ENCODE data around the gene VIT. TPM values are rescaled to one million over a fixed set of nuclear protein-coding genes. Genes with fewer than 3 reads are reported as not detected.
A peak's percentile ranks its signal among the peaks of the same experiment; 100 is the strongest.

The VIT gene
- total RNA-seq, 1 donor from 2014 or later: not detected

DNA sequence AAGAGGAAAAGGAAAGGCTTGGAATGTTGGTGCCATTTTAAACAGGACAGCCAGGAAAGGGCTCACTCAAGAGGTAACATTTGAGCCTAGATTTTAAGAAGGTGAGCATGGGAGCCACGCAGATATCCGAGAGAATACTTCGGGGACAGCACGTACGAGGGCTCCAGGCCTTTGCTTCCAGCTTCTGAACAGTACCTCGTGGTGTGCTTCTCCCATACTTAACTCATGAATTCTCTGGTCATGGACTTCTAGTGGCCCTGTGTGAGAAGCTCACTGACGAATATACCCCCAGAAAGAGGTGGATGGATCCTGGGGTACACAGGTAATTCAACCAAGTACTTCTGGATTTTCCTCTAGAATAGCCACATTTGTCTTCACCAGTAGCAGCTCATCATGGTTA lies 2.7 kb upstream of the VIT start:
- Histone ChIP-seq H3K4me3 (ENCODE audit: low read depth, low read length) (no peak overlapping the region), H3K27me3 (ENCODE audit: control insufficient read depth, insufficient read depth, low read length) (no peaks in the 10 kb centered on the region), H3K36me3 (ENCODE audit: control insufficient read depth, insufficient read depth, low read length) (no peaks in the 10 kb centered on the region)
- no peak for DNase-seq (ENCODE audit: low read depth)
- TF ChIP-seq, protein P1, sequence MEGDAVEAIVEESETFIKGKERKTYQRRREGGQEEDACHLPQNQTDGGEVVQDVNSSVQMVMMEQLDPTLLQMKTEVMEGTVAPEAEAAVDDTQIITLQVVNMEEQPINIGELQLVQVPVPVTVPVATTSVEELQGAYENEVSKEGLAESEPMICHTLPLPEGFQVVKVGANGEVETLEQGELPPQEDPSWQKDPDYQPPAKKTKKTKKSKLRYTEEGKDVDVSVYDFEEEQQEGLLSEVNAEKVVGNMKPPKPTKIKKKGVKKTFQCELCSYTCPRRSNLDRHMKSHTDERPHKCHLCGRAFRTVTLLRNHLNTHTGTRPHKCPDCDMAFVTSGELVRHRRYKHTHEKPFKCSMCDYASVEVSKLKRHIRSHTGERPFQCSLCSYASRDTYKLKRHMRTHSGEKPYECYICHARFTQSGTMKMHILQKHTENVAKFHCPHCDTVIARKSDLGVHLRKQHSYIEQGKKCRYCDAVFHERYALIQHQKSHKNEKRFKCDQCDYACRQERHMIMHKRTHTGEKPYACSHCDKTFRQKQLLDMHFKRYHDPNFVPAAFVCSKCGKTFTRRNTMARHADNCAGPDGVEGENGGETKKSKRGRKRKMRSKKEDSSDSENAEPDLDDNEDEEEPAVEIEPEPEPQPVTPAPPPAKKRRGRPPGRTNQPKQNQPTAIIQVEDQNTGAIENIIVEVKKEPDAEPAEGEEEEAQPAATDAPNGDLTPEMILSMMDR (IDR thresholded peaks at IDR 0.05; ENCODE audit: insufficient read depth, low read length, severe bottlenecking): no peak
- FAIRE-seq: no peak

DNA sequence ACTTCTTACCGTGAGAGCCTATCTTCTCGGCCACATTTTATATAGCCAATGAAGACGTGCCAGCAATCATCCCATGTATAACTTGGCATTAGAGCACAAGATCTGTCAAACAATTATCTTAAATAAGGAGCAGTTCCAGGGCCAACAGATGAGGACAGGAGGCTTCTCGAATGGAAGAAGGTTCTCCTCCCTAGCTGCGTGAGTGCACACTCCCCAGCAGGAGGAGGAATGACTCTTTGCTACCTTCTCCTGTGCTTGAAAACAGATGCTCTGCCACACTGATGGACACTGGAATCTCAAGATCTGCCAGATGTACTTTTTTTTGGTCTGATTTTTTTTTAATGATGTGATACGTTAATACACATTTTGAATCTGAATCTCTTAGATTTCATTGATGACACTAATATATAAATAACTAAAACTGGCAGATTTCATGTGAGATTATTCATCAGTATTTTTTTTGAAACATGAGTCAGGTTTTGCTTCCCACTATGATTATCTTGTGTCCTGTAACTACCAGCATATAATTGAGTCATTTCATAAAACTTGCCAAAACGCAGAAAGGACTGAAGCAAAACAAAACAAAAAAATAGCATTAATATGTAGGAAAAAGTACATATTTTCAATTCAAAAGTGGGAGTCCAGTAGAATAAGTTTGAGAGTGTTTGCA lies 626 bp upstream of the VIT start:
- Histone ChIP-seq H3K27me3 (ENCODE audit: control insufficient read depth, insufficient read depth, low read length) (no peaks in the 10 kb centered on the region), H3K4me3 (ENCODE audit: low read depth, low read length) (no peak overlapping the region), H3K36me3 (ENCODE audit: control insufficient read depth, insufficient read depth, low read length) (no peaks in the 10 kb centered on the region)
- DNase-seq (ENCODE audit: low read depth) (peak; percentile 85), FAIRE-seq (no peak)
- TF ChIP-seq, protein P1 (IDR thresholded peaks at IDR 0.05; ENCODE audit: insufficient read depth, low read length, severe bottlenecking): peak; percentile 13

DNA sequence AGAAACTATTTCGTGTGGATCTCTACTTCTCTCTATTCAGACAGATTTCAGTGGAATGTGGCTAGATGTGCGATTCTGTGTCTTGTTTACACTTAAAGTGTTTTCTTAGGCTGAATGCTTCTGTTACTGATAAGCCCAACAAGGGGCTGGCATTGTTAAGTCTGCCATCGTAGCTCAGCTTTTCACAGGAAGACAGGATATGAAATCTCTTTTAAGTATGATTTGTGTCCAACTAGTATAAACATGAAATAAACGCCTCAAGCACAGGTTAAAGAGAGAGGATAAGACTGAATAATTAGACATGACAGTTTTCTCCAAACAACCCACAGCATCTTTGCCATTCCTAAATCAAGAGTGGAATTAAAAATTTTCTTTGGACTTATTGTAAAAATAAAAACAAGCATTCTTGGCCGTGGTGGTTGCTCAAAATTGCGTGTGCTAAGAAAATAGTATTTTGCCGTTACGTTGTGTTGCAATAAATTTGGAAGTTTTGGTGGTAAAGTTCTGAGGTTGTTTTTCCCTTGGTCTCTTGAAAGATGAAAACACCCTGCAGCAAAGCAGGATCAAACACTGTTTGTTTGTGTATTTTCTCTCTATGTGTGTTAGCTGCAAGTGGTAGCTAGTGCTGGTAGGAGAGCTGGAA lies 1.0 kb downstream of the VIT start:
- H3K27me3 ChIP-seq (ENCODE audit: control insufficient read depth, insufficient read depth, low read length): no peaks in the 10 kb centered on the region
- no peaks in the 10 kb centered on the region for H3K36me3 ChIP-seq (ENCODE audit: control insufficient read depth, insufficient read depth, low read length)
- DNase-seq (ENCODE audit: low read depth) (peak; percentile 65), FAIRE-seq (no peak)
- TF ChIP-seq, protein P1 (IDR thresholded peaks at IDR 0.05; ENCODE audit: insufficient read depth, low read length, severe bottlenecking): no peak
- no peak overlapping the region for H3K4me3 ChIP-seq (ENCODE audit: low read depth, low read length)

DNA sequence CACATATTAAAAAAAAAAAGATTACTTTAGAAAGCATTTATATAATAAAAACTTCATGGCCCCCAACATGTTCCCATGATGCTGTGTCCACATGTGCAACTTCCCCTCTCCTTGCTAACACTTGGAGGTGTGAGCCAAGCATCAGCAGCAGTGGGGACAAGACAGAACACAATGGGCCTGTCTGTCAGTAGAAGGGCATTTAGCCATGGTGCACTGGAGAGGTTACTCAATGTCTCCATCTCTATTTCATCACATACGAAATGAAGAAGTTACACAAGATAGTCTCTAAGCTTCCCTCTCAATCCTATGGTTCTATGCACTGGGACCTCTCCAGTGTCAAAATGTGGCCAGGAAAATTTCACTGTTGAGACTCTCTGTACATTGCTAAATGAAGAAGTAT lies 2.5 kb downstream of the VIT start:
- DNase-seq (ENCODE audit: low read depth) (peak; percentile 21), FAIRE-seq (no peak)
- H3K4me3 ChIP-seq (ENCODE audit: low read depth, low read length): no peak overlapping the region
- H3K36me3 ChIP-seq (ENCODE audit: control insufficient read depth, insufficient read depth, low read length): no peaks in the 10 kb centered on the region
- H3K27me3 ChIP-seq (ENCODE audit: control insufficient read depth, insufficient read depth, low read length): no peaks in the 10 kb centered on the region
- TF ChIP-seq, protein P1 (IDR thresholded peaks at IDR 0.05; ENCODE audit: insufficient read depth, low read length, severe bottlenecking): no peak

- FAIRE-seq: no peak
- TF ChIP-seq, protein P1 (IDR thresholded peaks at IDR 0.05; ENCODE audit: insufficient read depth, low read length, severe bottlenecking): no peak
- Histone ChIP-seq H3K27me3 (ENCODE audit: control insufficient read depth, insufficient read depth, low read length) (no peaks in the 10 kb centered on the region), H3K36me3 (ENCODE audit: control insufficient read depth, insufficient read depth, low read length) (no peaks in the 10 kb centered on the region), H3K4me3 (ENCODE audit: low read depth, low read length) (no peak overlapping the region)
- no peak for DNase-seq (ENCODE audit: low read depth)
Observed at GRCh38 chr2:36700311-36700710, 3.8 kb downstream of the VIT start.
